GM18867 (cell line): ENCODE data around the gene SIGLEC15.
"Not testable (repeated sequence)": the region's sequence is repeated elsewhere in the genome, so short reads cannot be mapped to it uniquely, and the experiment has no call there.

ENCODE experiments used
- ATAC-seq: cut with Tn5 transposase; IDR thresholded peaks from one replicate; pipeline ENCODE4 v1.9.1; 2021; ENCODE audit warnings: mild to moderate bottlenecking, moderate library complexity; ENCODE audit not compliant: unreplicated experiment

SIGLEC15 gene

GRCh38 chr18:45818765-45819164 is 6.7 kb upstream of the SIGLEC15 start:
- not testable (repeated sequence) for ATAC-seq

GRCh38 chr18:45820106-45820745 is 5.2 kb upstream of the SIGLEC15 start:
- no peak for ATAC-seq

- no peak for ATAC-seq
These were observed 4.4 kb upstream of the SIGLEC15 start for GRCh38 chr18:45821026-45821425.

- ATAC-seq: no peak
These were observed 3.8 kb upstream of the SIGLEC15 start for GRCh38 chr18:45821711-45822110.

DNA sequence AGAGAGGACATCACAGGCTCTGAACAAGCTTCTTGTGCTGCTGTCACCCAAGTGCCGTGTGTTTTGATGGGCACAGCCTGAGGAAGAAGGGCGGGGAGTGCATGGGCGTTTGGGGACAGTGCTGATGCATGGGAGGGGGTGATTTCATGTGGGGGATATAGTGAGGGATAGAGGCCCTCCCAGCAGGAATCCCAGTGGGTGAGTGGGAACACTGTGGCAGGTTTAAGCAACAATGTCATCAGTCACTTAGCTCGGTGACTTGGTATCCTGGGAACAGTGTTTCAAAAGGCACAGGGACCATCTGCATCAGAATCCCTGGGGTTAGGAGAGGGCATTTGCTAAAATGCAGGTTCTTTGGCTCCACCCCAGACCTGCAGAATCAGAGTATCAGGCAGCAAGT is 609 bp downstream of the SIGLEC15 start:
- no peak for ATAC-seq

- ATAC-seq: not testable (repeated sequence)
These were observed 1.2 kb downstream of the SIGLEC15 start for GRCh38 chr18:45826716-45827115.

- no peak for ATAC-seq
These were observed 3.7 kb downstream of the SIGLEC15 start for GRCh38 chr18:45828917-45829811.

GRCh38 chr18:45829855-45830254 is 4.4 kb downstream of the SIGLEC15 start:
- no peak for ATAC-seq

DNA sequence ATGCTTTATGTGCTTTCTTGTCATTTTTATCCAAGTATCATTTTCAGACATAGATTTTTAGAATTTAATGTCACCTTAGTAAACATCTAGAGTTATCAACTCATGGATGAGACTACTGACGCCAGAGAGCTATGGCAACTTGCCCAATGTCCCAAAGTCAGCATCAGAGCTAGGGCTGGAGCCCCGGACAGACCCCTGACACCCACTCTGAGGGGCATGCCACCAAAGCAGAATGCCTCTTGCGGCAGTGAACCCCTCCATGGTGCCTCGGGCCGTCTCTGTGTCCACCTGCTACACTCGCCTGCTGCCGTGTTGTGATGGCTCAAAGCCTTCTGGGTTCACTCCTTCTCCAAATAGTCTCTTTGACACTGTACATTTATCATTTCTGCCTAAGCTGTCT is 5.4 kb downstream of the SIGLEC15 start:
- ATAC-seq: no peak

DNA sequence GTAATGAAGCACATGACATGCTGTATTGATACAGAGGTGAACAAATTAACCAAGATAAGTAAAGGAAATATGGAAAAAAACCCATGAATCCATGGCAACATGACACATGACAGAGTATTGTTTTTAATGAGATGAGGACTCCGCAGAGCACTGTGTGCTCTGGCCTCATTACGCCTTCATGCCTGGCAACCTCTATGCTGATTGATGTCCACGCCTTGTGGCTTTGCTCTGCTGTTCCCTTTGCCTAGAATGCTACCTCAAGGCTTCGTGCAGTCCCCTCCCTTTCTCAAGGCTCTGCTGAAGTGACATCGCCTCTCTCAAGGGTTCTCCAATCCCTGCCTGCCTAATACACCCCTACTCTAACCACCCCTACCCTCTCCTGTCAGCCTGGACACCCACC is 8.4 kb downstream of the SIGLEC15 start:
- ATAC-seq: no peak

GRCh38 chr18:45834306-45834705 is 8.8 kb downstream of the SIGLEC15 start:
- no peak for ATAC-seq

GRCh38 chr18:45835057-45835636 is 9.7 kb downstream of the SIGLEC15 start:
- ATAC-seq: no peak

DNA sequence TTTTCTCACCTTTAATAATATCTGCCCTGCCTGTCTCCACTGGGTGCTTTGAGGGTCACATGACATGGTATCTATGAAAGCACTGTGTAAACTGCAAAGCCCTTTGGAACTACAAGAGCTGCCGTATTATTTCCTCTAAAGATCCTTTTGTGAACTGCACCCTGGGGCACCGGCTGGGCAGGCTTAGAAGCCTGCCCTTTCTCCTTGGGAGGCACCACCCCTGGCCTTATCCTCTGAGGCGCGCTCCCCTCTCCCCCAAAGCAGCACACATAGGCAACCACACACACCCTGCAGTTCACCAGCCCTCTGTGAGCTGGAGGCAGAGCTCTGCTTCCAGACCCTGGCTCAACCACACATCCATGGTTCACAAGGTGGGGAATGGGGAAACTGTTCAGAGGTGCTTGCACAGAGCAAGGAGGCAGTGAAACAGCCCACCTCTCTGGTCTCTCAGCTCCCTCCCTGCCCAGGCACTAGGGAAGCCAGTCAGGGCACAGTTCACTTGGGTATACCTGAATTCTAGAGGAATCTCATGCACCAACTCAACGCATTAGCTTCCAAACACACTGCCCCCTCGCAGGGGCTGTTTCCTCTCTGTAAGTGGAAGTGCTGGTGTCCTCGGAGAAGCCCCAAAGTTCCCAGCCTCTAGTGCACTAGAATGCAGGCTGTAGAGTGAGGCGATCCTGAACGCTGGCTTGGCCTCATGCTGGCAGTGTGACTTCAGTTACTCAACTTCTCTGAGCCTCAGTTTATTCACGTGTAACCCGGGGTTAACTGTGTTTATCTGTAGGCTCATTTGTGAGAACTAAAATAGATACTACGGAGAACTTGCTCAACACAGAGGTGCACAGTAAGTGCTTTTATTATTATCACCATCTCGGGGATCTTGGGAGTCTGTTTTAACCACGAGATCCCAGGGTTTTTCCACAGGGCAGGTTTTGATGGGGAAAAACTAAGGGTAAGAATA is 11.0 kb downstream of the SIGLEC15 start:
- no peak for ATAC-seq

- ATAC-seq: no peak
These were observed 12.0 kb downstream of the SIGLEC15 start for GRCh38 chr18:45837283-45838070.

- no peak for ATAC-seq
These were observed 13.0 kb downstream of the SIGLEC15 start for GRCh38 chr18:45838302-45839070.

DNA sequence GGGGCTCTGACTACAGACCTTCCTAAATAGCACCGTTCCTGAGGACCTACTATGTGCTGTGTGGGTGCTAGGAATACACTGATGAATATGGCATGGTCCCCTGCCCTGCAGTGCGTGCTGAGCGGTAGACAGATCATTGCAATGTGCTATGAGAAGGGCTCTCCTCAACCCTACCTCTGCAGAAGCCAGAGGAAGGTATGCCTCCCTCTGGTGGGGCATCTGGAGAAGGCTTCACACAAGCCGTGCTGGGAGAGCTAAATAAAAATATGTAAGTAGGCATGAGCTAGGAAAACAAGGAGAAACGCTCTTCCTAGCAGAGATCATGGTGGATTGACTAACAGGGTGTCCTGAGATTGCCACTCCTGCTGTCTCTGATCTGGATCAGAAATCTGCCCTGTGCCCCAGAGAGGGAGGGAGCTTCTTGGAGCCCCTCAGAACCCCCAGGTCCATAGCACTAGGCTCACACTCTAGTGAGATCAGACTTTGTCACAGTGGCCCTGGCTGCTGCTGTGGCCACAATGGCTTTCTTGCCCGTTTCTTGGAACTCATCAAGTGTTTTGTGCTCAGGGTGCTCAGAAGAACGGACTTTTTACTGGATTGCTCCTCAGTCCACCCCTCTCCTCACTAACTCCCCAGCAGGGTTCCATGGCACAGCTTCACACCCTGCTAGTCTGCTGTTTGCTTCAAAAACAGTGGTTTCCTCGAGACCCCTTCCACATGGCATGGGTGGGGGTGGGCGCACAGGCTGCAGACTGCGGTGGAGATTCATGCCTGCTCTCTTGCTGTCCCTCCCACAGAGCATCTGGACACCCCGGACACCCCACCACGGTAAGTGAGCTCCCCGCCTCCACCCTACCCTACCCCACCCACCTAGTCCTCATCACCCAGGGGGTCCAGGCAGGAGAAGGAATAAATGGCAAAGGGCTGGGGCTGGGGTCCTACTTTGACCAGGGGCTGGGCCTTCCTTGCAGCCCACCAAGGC is 14.2 kb downstream of the SIGLEC15 start:
- no peak for ATAC-seq

- no peak for ATAC-seq
These were observed 15.7 kb downstream of the SIGLEC15 start for GRCh38 chr18:45841060-45841764.
